SIG-M5 (cell line): ENCODE measurements around the gene KCNA10.

ENCODE experiments used
- DNase-seq: peaks from one replicate; lab custom pipeline; 2025; lab: John Stamatoyannopoulos, UW

Gene KCNA10

DNA sequence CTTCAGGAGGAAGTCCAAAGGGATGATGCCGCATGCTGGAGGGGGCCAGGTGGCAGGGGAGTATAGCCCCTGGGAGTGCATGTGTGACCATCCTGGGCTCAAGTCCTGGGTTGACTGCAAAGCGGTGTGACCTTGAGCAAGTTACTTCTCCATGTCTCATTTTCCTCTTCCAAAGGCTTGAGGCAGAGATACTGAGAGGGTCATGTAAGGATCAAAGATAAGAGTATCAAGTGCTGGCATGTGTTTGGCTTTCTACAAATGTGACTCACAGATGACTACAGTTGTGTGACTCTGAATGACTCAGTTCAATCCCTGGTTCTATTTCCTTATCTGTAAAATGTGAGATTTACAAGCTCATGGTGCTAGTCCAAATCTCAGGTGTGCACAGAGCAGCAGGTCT, 41.9 kb downstream of the KCNA10 start:
- no peak for DNase-seq

DNA sequence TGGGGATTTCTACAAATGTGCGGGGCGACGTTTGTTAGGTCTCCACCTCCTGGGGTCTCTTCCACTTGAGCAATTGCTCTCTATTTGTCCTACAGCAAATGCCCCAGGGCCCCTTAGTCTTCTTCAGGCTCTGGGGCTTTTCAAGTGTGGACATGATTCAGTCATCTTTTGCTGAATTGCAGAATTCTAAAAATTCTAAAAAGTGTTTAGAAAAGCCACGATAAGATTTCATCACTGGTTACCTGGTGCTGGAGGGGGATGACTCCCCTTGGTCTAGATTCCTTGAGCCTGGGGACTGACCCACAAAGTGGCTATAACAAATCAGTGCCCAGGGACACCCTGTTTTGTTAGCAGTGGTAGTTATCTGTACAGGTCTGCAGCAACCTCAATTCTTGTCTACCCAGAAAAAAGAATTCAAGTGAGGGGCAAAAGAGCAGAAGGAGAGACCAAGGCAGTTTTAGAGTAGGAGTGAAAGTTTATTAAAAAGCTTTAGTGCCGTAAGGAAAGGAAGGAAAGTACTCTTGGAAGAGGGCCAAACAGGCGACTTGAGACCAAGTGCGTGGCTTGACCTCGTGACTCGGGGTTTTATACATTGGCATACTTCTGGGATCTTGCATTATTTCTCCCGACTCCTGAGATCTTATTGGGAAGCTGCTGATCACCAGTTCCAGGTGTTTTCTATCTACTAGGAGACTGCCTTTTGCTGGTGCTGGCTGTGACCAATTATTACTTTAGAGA, 42.8 kb downstream of the KCNA10 start:
- no peak for DNase-seq

DNA sequence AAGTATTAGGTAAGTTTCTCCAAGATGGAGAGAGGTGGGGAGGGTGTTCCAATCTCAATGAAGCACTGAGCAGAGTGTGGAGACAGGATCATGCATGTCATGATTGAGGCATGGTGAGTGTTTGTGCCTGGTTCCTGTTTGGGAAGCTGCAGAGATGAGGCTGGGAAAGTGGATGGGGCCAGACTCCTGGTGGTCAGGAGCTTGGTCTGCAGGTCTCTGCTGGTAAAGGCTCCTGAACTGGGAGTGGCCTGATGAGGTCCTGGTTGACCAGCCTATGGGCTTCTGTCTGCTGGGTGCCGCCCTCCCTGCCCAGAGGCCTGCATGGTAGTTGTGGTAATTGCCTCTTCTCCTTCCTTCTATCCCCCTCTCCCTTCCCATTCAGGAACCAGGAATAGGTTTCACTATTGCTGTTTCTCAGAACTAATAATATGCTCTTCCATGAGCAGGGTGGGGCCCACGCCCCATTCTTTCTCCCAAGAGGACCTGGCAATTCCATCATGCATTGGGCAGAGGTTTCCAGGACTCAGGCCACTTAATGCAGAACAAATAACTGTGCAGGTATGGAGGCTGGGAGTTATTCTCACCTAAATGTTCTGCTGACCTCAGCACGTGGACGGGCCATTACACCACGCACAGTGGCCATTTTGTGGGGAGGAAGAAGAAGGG, 43.5 kb downstream of the KCNA10 start:
- DNase-seq: no peak

DNA sequence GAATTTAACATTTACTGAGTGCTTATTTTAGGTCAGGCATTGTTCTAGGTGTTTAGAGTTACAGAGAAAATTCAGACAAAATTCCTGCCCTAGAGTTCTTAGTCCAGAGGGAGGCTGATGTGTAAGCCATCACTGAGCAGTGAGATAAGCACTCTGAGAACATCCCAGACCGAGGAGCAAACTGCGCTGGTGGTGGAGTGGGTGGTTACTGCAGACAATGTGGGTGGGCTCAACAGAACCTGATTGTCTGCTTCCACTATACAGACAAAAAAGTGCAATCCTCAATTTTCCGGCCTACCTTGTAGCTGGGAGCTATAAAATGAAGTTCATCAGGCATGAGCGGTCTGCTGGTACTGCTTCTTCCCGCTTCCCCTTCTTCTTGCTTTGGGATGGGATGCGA, 44.5 kb downstream of the KCNA10 start:
- DNase-seq: no peak

DNA sequence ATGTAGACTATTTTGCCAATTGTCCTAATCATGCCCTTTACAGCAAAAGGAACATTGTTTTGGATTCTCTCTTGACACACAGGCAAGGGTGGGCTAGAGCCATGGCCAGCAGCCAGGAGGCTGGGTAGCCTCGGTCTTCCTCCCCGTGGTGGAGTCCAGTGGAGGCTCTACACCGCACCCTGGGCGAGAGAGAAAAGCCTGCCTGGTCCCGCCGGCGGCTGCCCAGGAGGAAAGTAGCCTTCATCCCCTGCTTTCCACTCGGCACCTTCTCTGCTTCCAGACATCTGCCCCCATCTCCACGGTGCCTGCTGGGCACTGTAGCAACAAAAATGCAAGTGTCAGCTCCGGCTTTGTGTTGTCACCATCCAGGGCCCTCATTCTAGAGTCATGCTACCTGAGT, 46.4 kb downstream of the KCNA10 start:
- no peak for DNase-seq

DNA sequence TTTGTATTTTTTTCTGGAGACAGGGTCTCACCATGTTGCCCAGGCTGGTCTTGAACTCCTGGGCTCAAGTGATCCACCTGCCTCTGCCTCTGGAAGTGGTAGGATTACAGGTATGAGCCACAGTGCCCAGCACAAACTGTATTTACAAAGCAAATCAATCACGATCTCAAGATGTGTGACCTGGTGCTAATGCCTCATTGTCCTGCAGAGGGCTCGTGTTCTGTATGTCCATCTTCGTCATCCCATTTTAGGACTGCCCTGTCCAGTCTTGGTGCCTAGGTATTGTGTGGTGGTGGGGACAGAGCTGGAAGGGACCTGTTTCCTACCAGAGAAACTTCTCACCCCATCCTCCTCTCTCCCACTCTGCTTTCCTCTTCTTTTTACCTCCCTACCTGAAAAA, 47.8 kb downstream of the KCNA10 start:
- DNase-seq: no peak
